Caco-2 (cell line): Measurements from ENCODE around the gene FOSL2. TPM values are rescaled to one million over a fixed set of nuclear protein-coding genes. Genes with fewer than 3 reads are reported as not detected.

Experiments used
- BruUV-seq: library from RNA; stranded (reverse); fragments of 400-500 nt; replicated peaks from 2 replicates; lab custom pipeline; 2021; lab: Mats Ljungman, UMichigan
- CTCF ChIA-PET: fragments of 300-600 bp; sonication (Branson Sonifier 250); formaldehyde crosslinking; loops from one replicate; lab custom pipeline; 2022; ENCODE audit warnings: antibody characterized with exemption; lab: Charles Lee
- POLR2A ChIA-PET: fragments of 300-600 bp; sonication (Branson Sonifier 250); formaldehyde crosslinking; loops from one replicate; lab custom pipeline; 2022; ENCODE audit warnings: antibody characterized with exemption; lab: Charles Lee
- DNase-seq, 2 experiments: peaks; one replicate each; pipeline versions ENCODE4 v3.0.0 to v3.0.0-alpha.2; 2020 to 2022
- H3K27me3 ChIP-seq: replicated peaks from 2 replicates; pipeline ENCODE4 v1.6.0; 2011; ENCODE audit warnings: low read length; ENCODE audit not compliant: control insufficient read depth, insufficient read depth
- H3K36me3 ChIP-seq: 2 replicates; pipeline ENCODE4 v1.5.1; 2011; ENCODE audit warnings: low read length; ENCODE audit not compliant: control insufficient read depth, insufficient read depth
- H3K4me1 ChIP-seq: fragments of 250-450 bp; sonication (Bioruptor Pico); 2 replicates; pipeline ENCODE4 v1.5.1; 2020; ENCODE audit warnings: mild to moderate bottlenecking
- H3K4me3 ChIP-seq: 2 replicates; pipeline ENCODE4 v1.5.1; 2011; ENCODE audit warnings: low read depth, mild to moderate bottlenecking, control low read depth, low read length
- H3K9me3 ChIP-seq: fragments of 250-450 bp; sonication (Bioruptor Pico); 2 replicates; pipeline ENCODE4 v1.5.1; 2020; ENCODE audit warnings: mild to moderate bottlenecking, moderate library complexity
- H3K27ac Mint-ChIP-seq: one replicate; pipeline ENCODE4 v1.8.0; 2022; ENCODE audit warnings: mixed read lengths; ENCODE audit not compliant: unreplicated experiment
- H3K27me3 Mint-ChIP-seq: one replicate; pipeline ENCODE4 v1.8.0; 2022; ENCODE audit warnings: mixed read lengths; ENCODE audit not compliant: insufficient read depth, unreplicated experiment
- H3K36me3 Mint-ChIP-seq: one replicate; pipeline ENCODE4 v1.8.0; 2022; ENCODE audit warnings: mild to moderate bottlenecking, mixed read lengths; ENCODE audit not compliant: insufficient read depth, unreplicated experiment
- H3K4me1 Mint-ChIP-seq: one replicate; pipeline ENCODE4 v1.8.0; 2022; ENCODE audit warnings: low read depth, mixed read lengths; ENCODE audit not compliant: unreplicated experiment
- H3K4me3 Mint-ChIP-seq: one replicate; pipeline ENCODE4 v1.8.0; 2022; ENCODE audit warnings: mild to moderate bottlenecking, moderate library complexity, mixed read lengths; ENCODE audit not compliant: unreplicated experiment
- H3K9me3 Mint-ChIP-seq: one replicate; pipeline ENCODE4 v1.8.0; 2022; ENCODE audit warnings: mixed read lengths; ENCODE audit not compliant: unreplicated experiment
- CTCF ChIP-seq, 2 experiments: fragments of 200-600 bp in 1 of 2; IDR thresholded peaks; 1 replicate in 1 of 2; 2 replicates in 1 of 2; pipeline versions ENCODE4 v1.5.1 to v1.8.0; 2011 to 2022; ENCODE audit warnings: antibody characterized with exemption in 1 of 2, control low read depth in 1 of 2, inconsistent platforms in 1 of 2, low read depth in 1 of 2, low read length in 1 of 2, mild to moderate bottlenecking in 1 of 2, moderate library complexity in 1 of 2; ENCODE audit not compliant: insufficient read depth in 1 of 2, severe bottlenecking in 1 of 2, unreplicated experiment in 1 of 2
- intact Hi-C: fragments of 100-400 bp; cut with micrococcal nuclease; formaldehyde crosslinking; loops from one replicate; pipeline ENCODE4 v1.10.0; 2022; ENCODE audit not compliant: unreplicated experiment
- total RNA-seq: library from RNA; stranded (reverse); gene quantifications from 2 replicates; pipeline ENCODE4 v1.2.3, GENCODE V29; 2022

The FOSL2 gene
- total RNA-seq, 1 experiment from 2014 or later, result 64.6 TPM

- no TSS peak for BruUV-seq
- Mint-ChIP-seq H3K27me3 (no peaks in the 10 kb centered on the region), H3K36me3 (no peaks in the 10 kb centered on the region), H3K4me3 (no peak overlapping the region), H3K27ac (no peak overlapping the region), H3K4me1 (peaks cover 15% of the 10 kb centered on the region), H3K9me3 (no peaks in the 10 kb centered on the region)
- H3K4me1 ChIP-seq, result peaks cover 33% of the 10 kb centered on the region
- DNase-seq, result no peak
- TF ChIP-seq CTCF (IDR thresholded peaks at IDR 0.05; ENCODE audit: insufficient read depth in 1 of 2, low read depth in 1 of 2, low read length in 1 of 2, severe bottlenecking in 1 of 2, unreplicated experiment in 1 of 2), result no peak
- intact Hi-C loops, result no loop called here
- ChIA-PET CTCF (no interaction called here), POLR2A (no interaction called here)
- H3K27me3 ChIP-seq, result no peaks in the 10 kb centered on the region
- no peaks in the 10 kb centered on the region for H3K9me3 ChIP-seq
- no peak overlapping the region for H3K4me3 ChIP-seq
- H3K36me3 ChIP-seq, result no peaks in the 10 kb centered on the region
These were observed 47.1 kb downstream of the FOSL2 start for GRCh38 chr2:28439763-28440162.

- Mint-ChIP-seq H3K4me1 (no peaks in the 10 kb centered on the region), H3K4me3 (no peak overlapping the region), H3K36me3 (no peaks in the 10 kb centered on the region), H3K27me3 (no peaks in the 10 kb centered on the region), H3K27ac (no peak overlapping the region), H3K9me3 (no peaks in the 10 kb centered on the region)
- ChIA-PET POLR2A (no interaction called here), CTCF (interaction anchor here (0.6 kb wide), 1 partner anchor 706 kb away, joined by 12 read pairs; no protein-coding TSS in a partner anchor)
- TF ChIP-seq CTCF (IDR thresholded peaks at IDR 0.05; ENCODE audit: insufficient read depth in 1 of 2, low read depth in 1 of 2, low read length in 1 of 2, severe bottlenecking in 1 of 2, unreplicated experiment in 1 of 2), result no peak
- H3K4me1 ChIP-seq, result peaks cover 9% of the 10 kb centered on the region; the same call in 1 of the 2 replicates
- no peaks in the 10 kb centered on the region for H3K36me3 ChIP-seq
- H3K4me3 ChIP-seq, result no peak overlapping the region
- intact Hi-C loops, result no loop called here
- BruUV-seq, result no TSS peak
- no peak for DNase-seq
- no peaks in the 10 kb centered on the region for H3K27me3 ChIP-seq
- H3K9me3 ChIP-seq, result no peaks in the 10 kb centered on the region
These were observed 49.7 kb downstream of the FOSL2 start for GRCh38 chr2:28442328-28442727.

GRCh38 chr2:28444956-28445355, 52.3 kb downstream of the FOSL2 start:
- peaks cover 8% of the 10 kb centered on the region for H3K4me1 Mint-ChIP-seq
- no peaks in the 10 kb centered on the region for H3K27me3 ChIP-seq
- intact Hi-C loops, result no loop called here
- ChIA-PET POLR2A (no interaction called here), CTCF (no interaction called here)
- no peak for DNase-seq
- no TSS peak for BruUV-seq
- H3K27ac Mint-ChIP-seq, result no peak overlapping the region
- no peak overlapping the region for H3K4me3 ChIP-seq
- no peaks in the 10 kb centered on the region for H3K9me3 ChIP-seq
- H3K4me1 ChIP-seq, result 0 out of 2 replicates have a peak, but pooled peaks cover 4% of the 10 kb centered on the region
- no peak overlapping the region for H3K4me3 Mint-ChIP-seq
- H3K36me3 Mint-ChIP-seq, result no peaks in the 10 kb centered on the region
- H3K9me3 Mint-ChIP-seq, result no peaks in the 10 kb centered on the region
- no peaks in the 10 kb centered on the region for H3K27me3 Mint-ChIP-seq
- no peak for TF ChIP-seq CTCF (IDR thresholded peaks at IDR 0.05; ENCODE audit: insufficient read depth in 1 of 2, low read depth in 1 of 2, low read length in 1 of 2, severe bottlenecking in 1 of 2, unreplicated experiment in 1 of 2)
- H3K36me3 ChIP-seq, result no peaks in the 10 kb centered on the region
